GM11168 (cell line): ENCODE results near the gene USP17L17.
"Not testable (repeated sequence)": the region's sequence is repeated elsewhere in the genome, so short reads cannot be mapped to it uniquely, and the experiment has no call there.

Experiments used
- in situ Hi-C: fragments of 300-500 bp; cut with MboI; formaldehyde crosslinking; loops from one replicate; pipeline ENCODE4 v1.12.0; 2022; ENCODE audit warnings: low sequenced_read_pairs; ENCODE audit not compliant: unreplicated experiment

USP17L17 gene

DNA sequence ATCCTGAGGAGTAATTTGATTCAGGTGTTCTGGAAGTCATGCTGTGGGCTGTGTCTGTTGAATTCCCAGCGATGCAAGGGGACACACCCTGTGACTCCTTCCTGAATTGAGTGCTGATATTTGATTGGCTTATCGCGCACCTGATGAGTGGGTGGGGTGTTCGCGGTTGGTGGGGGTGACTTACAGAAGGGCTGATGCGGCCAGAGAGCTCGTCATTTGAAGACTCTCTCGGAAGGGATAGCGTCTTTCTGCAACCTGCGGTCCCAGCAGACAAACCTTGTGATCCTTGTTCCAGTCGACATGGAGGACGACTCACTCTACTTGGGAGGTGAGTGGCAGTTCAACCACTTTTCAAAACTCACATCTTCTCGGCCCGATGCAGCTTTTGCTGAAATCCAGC lies at the start of gene USP17L17:
Gene USP17L17, plus strand, starts transcription at position 301 of the 400 bp plus-strand sequence. Its CDS starts 0 bp downstream, at position 301.
- in situ Hi-C loops: loop anchor here (25.0 kb wide), 1 partner anchor 144 kb away; no protein-coding TSS in a partner anchor

- in situ Hi-C loops: not testable (repeated sequence)
Measured at GRCh38 chr4:9210357-9210756, 33.3 kb upstream of the USP17L17 start, which contains the start of gene USP17L10. USP17L10 (plus strand) TSS chr4:9210657; CDS start chr4:9210657, 0 bp downstream.

- in situ Hi-C loops: not testable (repeated sequence)
Measured at GRCh38 chr4:9214701-9215100, 29.0 kb upstream of the USP17L17 start.

DNA sequence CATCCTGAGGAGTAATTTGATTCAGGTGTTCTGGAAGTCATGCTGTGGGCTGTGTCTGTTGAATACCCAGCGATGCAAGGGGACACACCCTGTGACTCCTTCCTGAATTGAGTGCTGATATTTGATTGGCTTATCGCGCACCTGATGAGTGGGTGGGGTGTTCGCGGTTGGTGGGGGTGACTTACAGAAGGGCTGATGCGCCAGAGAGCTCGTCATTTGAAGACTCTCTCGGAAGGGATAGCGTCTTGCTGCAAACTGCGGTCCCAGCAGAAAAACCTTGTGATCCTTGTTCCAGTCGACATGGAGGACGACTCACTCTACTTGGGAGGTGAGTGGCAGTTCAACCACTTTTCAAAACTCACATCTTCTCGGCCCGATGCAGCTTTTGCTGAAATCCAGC lies 28.6 kb upstream of the USP17L17 start, which contains the start of gene USP17L11:
Gene USP17L11, plus strand, starts transcription at position 301 of the 400 bp plus-strand sequence. Its CDS starts 0 bp downstream, at position 301.
- in situ Hi-C loops: not testable (repeated sequence)

DNA sequence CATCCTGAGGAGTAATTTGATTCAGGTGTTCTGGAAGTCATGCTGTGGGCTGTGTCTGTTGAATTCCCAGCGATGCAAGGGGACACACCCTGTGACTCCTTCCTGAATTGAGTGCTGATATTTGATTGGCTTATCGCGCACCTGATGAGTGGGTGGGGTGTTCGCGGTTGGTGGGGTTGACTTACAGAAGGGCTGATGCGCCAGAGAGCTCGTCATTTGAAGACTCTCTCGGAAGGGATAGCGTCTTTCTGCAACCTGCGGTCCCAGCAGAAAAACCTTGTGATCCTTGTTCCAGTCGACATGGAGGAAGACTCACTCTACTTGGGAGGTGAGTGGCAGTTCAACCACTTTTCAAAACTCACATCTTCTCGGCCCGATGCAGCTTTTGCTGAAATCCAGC lies 23.8 kb upstream of the USP17L17 start, which contains the start of gene USP17L12:
Gene USP17L12, plus strand, starts transcription at position 301 of the 400 bp plus-strand sequence. Its CDS starts 0 bp downstream, at position 301.
- in situ Hi-C loops: not testable (repeated sequence)

GRCh38 chr4:9224596-9224995 lies 19.1 kb upstream of the USP17L17 start, which contains the start of gene USP17L13:
USP17L13 (plus strand) TSS chr4:9224896; CDS start chr4:9224896, 0 bp downstream.
- in situ Hi-C loops: not testable (repeated sequence)

GRCh38 chr4:9230249-9230648 lies 13.4 kb upstream of the USP17L17 start:
- in situ Hi-C loops: loop anchor here (25.0 kb wide), 1 partner anchor 157 kb away; no protein-coding TSS in a partner anchor

DNA sequence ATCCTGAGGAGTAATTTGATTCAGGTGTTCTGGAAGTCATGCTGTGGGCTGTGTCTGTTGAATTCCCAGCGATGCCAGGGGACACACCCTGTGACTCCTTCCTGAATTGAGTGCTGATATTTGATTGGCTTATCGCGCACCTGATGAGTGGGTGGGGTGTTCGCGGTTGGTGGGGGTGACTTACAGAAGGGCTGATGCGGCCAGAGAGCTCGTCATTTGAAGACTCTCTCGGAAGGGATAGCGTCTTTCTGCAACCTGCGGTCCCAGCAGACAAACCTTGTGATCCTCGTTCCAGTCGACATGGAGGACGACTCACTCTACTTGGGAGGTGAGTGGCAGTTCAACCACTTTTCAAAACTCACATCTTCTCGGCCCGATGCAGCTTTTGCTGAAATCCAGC lies 9.6 kb upstream of the USP17L17 start, which contains the start of gene USP17L15:
Gene USP17L15, plus strand, starts transcription at position 301 of the 400 bp plus-strand sequence. Its CDS starts 0 bp downstream, at position 301.
- in situ Hi-C loops: loop anchor here (25.0 kb wide), 1 partner anchor 153 kb away; no protein-coding TSS in a partner anchor

DNA sequence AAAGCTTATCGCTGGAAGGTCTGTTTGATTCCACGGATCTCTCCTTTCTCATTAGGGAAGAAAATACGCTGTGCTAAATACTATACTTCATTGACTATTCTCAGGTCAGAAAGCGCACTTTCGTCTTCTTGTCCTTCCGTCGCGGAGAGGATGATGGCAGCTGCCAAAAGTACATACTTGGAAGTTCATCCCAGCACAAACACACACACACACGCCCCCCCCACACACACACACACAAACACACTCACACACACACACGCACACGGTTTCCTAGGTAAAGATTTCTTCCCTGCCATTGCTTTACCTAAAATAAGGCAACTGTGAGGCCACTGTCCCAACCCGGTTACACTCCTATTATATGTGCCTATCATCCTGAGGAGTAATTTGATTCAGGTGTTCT lies 5.2 kb upstream of the USP17L17 start:
- in situ Hi-C loops: loop anchor here (25.0 kb wide), 1 partner anchor 149 kb away; no protein-coding TSS in a partner anchor

DNA sequence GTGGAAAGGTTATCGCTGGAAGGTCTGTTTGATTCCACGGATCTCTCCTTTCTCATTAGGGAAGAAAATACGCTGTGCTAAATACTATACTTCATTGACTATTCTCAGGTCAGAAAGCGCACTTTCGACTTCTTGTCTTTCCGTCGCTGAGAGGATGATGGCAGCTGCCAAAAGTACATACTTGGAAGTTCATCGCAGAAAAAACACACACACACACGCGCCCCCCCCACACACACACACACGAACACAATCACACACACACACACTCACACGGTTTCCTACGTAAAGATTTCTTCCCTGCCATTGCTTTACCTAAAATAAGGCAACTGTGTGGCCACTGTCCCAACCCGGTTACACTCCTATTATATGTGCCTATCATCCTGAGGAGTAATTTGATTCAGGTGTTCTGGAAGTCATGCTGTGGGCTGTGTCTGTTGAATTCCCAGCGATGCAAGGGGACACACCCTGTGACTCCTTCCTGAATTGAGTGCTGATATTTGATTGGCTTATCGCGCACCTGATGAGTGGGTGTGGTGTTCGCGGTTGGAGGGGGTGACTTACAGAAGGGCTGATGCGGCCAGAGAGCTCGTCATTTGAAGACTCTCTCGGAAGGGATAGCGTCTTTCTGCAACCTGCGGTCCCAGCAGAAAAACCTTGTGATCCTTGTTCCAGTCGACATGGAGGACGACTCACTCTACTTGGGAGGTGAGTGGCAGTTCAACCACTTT lies 4.4 kb downstream of the USP17L17 start, which contains the start of gene USP17L18:
Gene USP17L18, plus strand, starts transcription at position 678 of the 728 bp plus-strand sequence. Its CDS starts 0 bp downstream, at position 678.
- in situ Hi-C loops: loop anchor here (25.0 kb wide), 1 partner anchor 139 kb away; no protein-coding TSS in a partner anchor

DNA sequence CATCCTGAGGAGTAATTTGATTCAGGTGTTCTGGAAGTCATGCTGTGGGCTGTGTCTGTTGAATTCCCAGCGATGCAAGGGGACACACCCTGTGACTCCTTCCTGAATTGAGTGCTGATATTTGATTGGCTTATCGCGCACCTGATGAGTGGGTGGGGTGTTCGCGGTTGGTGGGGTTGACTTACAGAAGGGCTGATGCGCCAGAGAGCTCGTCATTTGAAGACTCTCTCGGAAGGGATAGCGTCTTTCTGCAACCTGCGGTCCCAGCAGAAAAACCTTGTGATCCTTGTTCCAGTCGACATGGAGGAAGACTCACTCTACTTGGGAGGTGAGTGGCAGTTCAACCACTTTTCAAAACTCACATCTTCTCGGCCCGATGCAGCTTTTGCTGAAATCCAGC lies 9.4 kb downstream of the USP17L17 start, which contains the start of gene USP17L19:
Gene USP17L19, plus strand, starts transcription at position 301 of the 400 bp plus-strand sequence. Its CDS starts 0 bp downstream, at position 301.
- in situ Hi-C loops: loop anchor here (25.0 kb wide), 1 partner anchor 116 kb away; no protein-coding TSS in a partner anchor

- in situ Hi-C loops: loop anchor here (25.0 kb wide), 1 partner anchor 121 kb away; no protein-coding TSS in a partner anchor
Measured at GRCh38 chr4:9257824-9258223, 14.1 kb downstream of the USP17L17 start, which contains the start of gene USP17L20. USP17L20 (plus strand) TSS chr4:9258124; CDS start chr4:9258124, 0 bp downstream.

- in situ Hi-C loops: loop anchor here (25.0 kb wide), 1 partner anchor 125 kb away; no protein-coding TSS in a partner anchor
Measured at GRCh38 chr4:9262572-9262971, 18.9 kb downstream of the USP17L17 start, which contains the start of gene USP17L21. USP17L21 (plus strand) TSS chr4:9262872; CDS start chr4:9262872, 0 bp downstream.

DNA sequence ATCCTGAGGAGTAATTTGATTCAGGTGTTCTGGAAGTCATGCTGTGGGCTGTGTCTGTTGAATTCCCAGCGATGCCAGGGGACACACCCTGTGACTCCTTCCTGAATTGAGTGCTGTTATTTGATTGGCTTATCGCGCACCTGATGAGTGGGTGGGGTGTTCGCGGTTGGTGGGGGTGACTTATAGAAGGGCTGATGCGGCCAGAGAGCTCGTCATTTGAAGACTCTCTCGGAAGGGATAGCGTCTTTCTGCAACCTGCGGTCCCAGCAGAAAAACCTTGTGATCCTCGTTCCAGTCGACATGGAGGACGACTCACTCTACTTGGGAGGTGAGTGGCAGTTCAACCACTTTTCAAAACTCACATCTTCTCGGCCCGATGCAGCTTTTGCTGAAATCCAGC lies 23.6 kb downstream of the USP17L17 start, which contains the start of gene USP17L22:
Gene USP17L22, plus strand, starts transcription at position 301 of the 400 bp plus-strand sequence. Its CDS starts 0 bp downstream, at position 301.
- in situ Hi-C loops: loop anchor here (25.0 kb wide), 1 partner anchor 130 kb away; no protein-coding TSS in a partner anchor

- in situ Hi-C loops: loop anchor here (25.0 kb wide), 1 partner anchor 134 kb away; no protein-coding TSS in a partner anchor
Measured at GRCh38 chr4:9271719-9272118, 28.0 kb downstream of the USP17L17 start.
